NCI-H69 (cell line): ENCODE measurements around the gene SFRP5.

Experiments
- DNase-seq: peaks from one replicate; lab custom pipeline; 2025; lab: John Stamatoyannopoulos, UW

Gene SFRP5

GRCh38 chr10:97736902-97737769 lies 34.7 kb downstream of the SFRP5 start, which contains the start of gene ZFYVE27:
Gene ZFYVE27 (plus strand): TSS chr10:97737128. CDS start chr10:97738478, 1,350 bp downstream.
- peak; percentile 92 for DNase-seq

- no peak for DNase-seq
Measured at GRCh38 chr10:97736403-97736901, 35.3 kb downstream of the SFRP5 start.

GRCh38 chr10:97734021-97734420 lies 37.8 kb downstream of the SFRP5 start:
- DNase-seq, result no peak

GRCh38 chr10:97733256-97733655 lies 38.5 kb downstream of the SFRP5 start:
- no peak for DNase-seq

- DNase-seq, result no peak
Measured at GRCh38 chr10:97732052-97732359, 39.8 kb downstream of the SFRP5 start.

GRCh38 chr10:97731346-97732051 lies 40.3 kb downstream of the SFRP5 start:
- peak; percentile 74 for DNase-seq

- DNase-seq, result no peak
Measured at GRCh38 chr10:97729014-97729413, 42.8 kb downstream of the SFRP5 start.

GRCh38 chr10:97726636-97727178 lies 45.1 kb downstream of the SFRP5 start:
- DNase-seq, result peak; percentile 70

- peak; percentile 5 for DNase-seq
Measured at GRCh38 chr10:97724341-97724941, 47.4 kb downstream of the SFRP5 start.

- DNase-seq, result no peak
Measured at GRCh38 chr10:97723001-97723400, 48.8 kb downstream of the SFRP5 start.

GRCh38 chr10:97721871-97722780 lies 49.7 kb downstream of the SFRP5 start:
- no peak for DNase-seq

GRCh38 chr10:97719602-97720001 lies 52.2 kb downstream of the SFRP5 start:
- peak; percentile 20 for DNase-seq

- peak; percentile 87 for DNase-seq
Measured at GRCh38 chr10:97718659-97719142, 53.1 kb downstream of the SFRP5 start.

GRCh38 chr10:97718178-97718577 lies 53.6 kb downstream of the SFRP5 start:
- DNase-seq, result peak; percentile 33

GRCh38 chr10:97717627-97718026 lies 54.2 kb downstream of the SFRP5 start:
- no peak for DNase-seq
